ENCODE data around the gene BZW2.

The BZW2 gene

GRCh38 chr7:16609842-16610450 is 36.0 kb upstream of the BZW2 start:
- DNase-seq (ENCODE audit: low read depth): no peak
- no peak for TF ChIP-seq CTCF (IDR thresholded peaks at IDR 0.05; ENCODE audit: low read length, missing control alignments)
- H3K4me3 ChIP-seq (replicated peaks; ENCODE audit: low read depth, low read length): no peak overlapping the region

GRCh38 chr7:16611711-16612110 is 34.3 kb upstream of the BZW2 start:
- H3K4me3 ChIP-seq (replicated peaks; ENCODE audit: low read depth, low read length): no peak overlapping the region
- TF ChIP-seq CTCF (IDR thresholded peaks at IDR 0.05; ENCODE audit: low read length, missing control alignments): no peak
- no peak for DNase-seq (ENCODE audit: low read depth)

GRCh38 chr7:16615228-16615627 is 30.8 kb upstream of the BZW2 start:
- TF ChIP-seq CTCF (IDR thresholded peaks at IDR 0.05; ENCODE audit: low read length, missing control alignments): no peak
- no peak for DNase-seq (ENCODE audit: low read depth)
- no peak overlapping the region for H3K4me3 ChIP-seq (replicated peaks; ENCODE audit: low read depth, low read length)

- H3K4me3 ChIP-seq (replicated peaks; ENCODE audit: low read depth, low read length): no peak overlapping the region
- DNase-seq (ENCODE audit: low read depth): no peak
- TF ChIP-seq CTCF (IDR thresholded peaks at IDR 0.05; ENCODE audit: low read length, missing control alignments): no peak
Observed at GRCh38 chr7:16616122-16616521, 29.9 kb upstream of the BZW2 start.

- DNase-seq (ENCODE audit: low read depth): no peak
- no peak for TF ChIP-seq CTCF (IDR thresholded peaks at IDR 0.05; ENCODE audit: low read length, missing control alignments)
- no peak overlapping the region for H3K4me3 ChIP-seq (replicated peaks; ENCODE audit: low read depth, low read length)
Observed at GRCh38 chr7:16616542-16616941, 29.4 kb upstream of the BZW2 start.

GRCh38 chr7:16619979-16620408 is 26.0 kb upstream of the BZW2 start:
- TF ChIP-seq CTCF (IDR thresholded peaks at IDR 0.05; ENCODE audit: low read length, missing control alignments): no peak
- no peak overlapping the region for H3K4me3 ChIP-seq (replicated peaks; ENCODE audit: low read depth, low read length)
- no peak for DNase-seq (ENCODE audit: low read depth)

- no peak for DNase-seq (ENCODE audit: low read depth)
- TF ChIP-seq CTCF (IDR thresholded peaks at IDR 0.05; ENCODE audit: low read length, missing control alignments): no peak
- no peak overlapping the region for H3K4me3 ChIP-seq (replicated peaks; ENCODE audit: low read depth, low read length)
Observed at GRCh38 chr7:16626388-16626787, 19.6 kb upstream of the BZW2 start.

Measured in fibroblast of pulmonary artery (primary cell).